Dedifferentiated amniotic fluid mesenchymal stem cell (primary cell): Measurements from ENCODE around the gene RNF182.
"Not testable (repeated sequence)": the region's sequence is repeated elsewhere in the genome, so short reads cannot be mapped to it uniquely, and the experiment has no call there.

Source experiments
- DNase-seq: peaks from one replicate; pipeline ENCODE4 v3.0.0-alpha.2; 2016; ENCODE audit errors: extremely low spot score

RNF182 gene

DNA sequence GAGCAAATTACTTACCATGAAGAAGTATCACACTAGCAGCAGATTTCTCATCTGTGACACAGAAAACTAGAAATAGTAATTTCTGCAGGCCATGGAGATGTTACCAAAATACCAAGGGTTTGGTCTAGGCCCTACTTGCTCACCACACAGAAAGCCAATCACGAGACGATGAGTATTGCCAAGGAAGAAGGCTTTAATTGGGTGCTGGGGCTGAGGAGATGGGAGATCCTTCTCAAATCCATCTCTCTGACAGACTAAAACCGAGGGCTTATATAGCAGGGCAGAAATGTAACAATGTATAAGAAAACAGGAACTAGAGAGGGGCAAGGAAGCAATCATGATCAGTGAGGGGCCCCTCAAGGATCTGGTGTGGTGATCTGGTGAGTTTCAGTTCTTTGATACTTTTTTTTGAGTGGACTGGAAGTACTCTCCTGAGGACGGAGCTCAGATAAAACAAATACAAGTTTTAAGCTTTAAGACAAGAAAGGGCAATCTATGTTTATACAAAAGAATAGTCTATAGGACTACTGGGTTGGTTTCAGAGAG is 40.9 kb downstream of the RNF182 start:
- DNase-seq: no peak

DNA sequence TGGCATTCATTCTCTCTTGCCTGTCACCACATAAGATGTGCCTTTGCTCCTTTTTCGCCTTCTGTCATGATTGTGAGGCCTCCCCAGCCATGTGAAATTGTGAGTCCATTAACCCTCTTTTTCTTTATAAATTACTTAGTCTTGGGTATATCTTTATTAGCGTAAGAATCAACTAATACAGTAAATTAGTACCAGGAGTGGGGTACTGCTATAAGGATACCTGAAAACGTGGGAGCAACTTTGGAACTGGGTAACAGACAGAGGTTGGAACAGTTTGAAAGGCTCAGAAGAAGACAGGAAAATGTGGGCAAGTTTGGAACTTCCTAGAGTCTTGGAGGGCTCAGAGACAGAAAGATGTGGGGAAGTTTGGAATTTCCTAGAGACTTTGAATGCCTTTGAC is 46.6 kb downstream of the RNF182 start:
- no peak for DNase-seq

DNA sequence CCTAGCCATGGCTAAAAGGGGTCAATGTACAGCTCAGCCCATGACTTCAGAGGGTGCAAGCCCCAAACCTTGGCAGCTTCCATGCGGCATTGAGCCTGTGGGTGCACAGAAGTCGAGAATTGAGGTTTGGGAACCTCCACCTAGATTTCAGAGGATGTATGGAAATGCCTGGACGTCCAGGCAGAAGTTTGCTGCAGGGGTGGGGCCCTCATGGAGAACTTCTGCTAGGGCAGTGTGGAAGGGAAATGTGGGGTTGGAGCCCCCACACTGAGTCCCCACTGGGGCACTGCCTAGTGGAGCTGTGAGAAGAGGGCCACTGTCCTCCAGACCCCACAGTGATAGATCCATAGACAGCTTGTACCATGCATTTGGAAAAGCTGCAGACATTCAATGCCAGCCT is 47.9 kb downstream of the RNF182 start:
- DNase-seq: not testable (repeated sequence)

DNA sequence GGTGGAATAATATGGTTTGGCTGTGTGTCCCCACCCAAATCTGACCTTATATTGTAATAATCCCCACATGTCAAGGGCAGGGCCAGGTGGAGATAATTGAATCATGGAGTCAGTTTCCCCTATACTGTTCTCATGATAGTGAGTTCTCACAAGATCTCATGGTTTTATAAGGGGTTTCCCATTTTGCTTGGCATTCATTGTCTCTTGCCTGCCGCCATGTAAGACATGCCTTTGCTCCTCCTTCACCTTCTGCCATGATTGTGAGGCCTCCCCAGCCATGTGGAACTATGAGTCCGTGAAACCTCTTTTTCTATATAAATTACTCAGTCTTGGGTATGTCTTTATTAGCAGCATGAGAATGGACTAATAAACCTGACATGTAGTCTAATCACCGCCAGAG is 48.7 kb downstream of the RNF182 start:
- not testable (repeated sequence) for DNase-seq

DNA sequence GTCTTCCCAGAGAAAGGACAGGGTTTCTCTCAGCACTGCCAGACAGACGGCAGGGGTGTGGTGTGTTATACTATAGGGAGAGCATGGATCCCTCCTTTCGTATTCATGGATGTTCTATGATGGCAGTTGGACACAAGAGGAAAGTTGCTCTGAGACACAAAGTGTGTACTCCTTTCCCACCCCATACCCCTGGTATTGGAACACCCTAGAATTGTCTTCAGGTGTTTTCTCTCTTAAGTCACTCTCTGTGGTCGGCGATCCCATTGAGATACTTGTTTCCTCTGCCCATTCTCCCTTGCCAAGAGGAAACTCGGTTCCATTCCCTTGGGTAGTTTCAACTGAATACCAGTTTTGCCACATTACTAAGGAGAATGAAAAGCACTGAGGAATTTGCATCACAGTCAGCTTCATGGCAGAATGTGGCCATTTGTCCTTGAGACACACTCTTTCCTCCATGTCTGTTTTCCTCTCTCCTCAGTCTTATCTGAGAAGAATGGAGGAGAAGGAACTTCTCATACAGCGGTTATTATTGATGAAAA is 53.4 kb downstream of the RNF182 start:
- no peak for DNase-seq

DNA sequence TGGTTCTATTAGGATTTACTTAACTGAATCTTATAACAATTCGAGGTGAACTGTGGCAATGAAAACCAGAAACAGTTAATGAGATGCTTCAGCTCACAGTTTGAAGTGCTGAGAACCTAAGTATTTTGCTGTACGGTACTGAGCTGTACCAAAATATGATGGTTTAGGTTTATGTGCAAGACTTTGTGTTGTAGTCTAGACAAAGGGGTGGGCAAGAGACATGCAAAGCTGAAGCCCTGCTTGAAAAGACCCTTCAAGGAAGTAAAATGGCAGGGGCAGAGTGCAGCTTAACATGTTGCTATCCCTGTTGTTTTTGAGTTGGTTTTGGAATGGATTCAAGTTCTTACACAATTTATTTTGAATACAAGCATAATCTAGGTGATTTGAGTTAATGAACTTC is 54.0 kb downstream of the RNF182 start:
- no peak for DNase-seq

DNA sequence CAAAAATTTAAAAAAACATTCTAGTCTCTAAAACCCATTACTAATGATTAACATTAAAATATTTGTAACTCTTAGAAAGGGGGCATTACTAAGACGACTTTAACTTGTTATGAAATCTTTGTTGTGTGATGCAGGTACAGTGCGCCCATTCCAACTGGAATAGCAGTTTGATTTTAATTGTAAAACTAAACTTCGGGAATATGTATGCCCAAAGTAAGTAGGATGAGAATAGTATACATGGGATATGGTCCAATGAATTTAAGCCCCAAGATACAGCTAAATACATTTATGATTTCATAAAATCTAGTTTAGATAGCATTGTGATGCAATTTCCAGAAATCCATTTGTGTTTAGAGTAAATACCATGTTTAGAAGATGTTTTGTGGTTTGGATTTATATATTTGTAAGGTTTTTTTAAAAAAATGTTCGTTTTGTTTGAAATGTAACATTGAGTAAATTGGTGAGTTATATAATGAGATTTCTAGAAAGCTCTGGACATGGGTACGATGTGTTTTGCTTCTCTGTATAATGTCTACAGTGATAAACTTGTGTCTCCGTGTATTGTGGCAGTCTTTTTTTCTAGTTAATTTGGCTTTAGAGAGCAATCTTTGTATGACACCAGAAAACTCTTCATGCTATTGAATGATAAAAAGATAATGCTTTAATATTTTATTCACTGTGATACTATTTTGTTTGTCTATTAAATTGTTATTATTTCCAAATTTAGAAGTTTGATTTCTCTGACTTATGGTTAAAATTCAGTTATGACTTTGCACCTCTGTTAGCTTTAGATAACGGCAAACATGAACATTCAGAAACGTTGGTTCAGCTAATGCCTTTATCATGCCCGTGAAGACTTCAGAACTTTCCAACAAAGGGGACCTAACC is 54.8 kb downstream of the RNF182 start:
- no peak for DNase-seq

DNA sequence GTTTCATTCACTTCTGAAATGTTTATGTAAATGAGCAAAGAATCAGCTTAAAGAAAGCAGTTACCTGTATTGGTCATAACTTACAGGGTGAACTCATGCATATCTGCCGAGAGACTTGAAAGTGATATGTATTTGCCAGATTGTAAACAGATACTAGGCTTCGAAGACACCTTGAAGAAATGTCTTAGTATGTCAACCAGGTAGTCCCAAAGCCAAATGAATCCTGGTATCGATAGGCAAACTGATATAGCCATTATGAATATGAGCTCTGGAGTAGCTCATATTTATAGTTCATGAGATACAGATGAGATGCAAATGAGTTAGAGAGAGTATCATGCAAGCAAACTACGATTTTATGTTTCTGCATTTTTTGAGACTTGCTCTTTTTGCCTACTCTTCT is 55.8 kb downstream of the RNF182 start:
- no peak for DNase-seq

DNA sequence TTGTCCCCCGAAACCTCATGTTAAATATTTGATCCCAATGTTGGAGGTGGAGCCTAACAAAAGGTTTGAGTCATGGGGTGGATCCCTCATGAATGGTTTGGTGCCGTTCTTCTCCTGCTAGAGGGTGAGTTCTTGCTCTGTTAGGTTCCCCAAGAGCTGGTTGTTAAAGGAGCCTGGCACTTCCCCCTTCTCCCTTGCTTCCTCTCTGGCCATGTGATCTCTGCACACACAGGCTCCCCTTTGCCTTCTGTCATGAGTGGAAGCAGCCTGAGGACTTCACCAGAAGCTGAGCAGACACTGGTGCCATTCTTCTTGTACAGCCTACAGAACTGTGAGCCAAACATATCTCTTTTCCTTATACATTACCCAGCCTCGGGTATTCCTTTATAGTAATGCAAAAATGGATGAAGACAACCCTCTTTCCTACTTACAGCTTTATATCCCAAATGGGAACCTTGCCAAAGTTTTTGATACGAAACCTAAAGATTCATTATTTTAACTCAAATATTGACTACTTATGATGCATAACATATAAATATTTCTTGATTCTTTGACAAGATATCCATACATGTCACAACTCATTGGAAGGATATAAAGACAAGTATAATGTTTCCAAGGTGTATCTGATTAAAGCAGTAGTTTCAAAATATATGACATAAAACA is 61.0 kb downstream of the RNF182 start:
- no peak for DNase-seq

DNA sequence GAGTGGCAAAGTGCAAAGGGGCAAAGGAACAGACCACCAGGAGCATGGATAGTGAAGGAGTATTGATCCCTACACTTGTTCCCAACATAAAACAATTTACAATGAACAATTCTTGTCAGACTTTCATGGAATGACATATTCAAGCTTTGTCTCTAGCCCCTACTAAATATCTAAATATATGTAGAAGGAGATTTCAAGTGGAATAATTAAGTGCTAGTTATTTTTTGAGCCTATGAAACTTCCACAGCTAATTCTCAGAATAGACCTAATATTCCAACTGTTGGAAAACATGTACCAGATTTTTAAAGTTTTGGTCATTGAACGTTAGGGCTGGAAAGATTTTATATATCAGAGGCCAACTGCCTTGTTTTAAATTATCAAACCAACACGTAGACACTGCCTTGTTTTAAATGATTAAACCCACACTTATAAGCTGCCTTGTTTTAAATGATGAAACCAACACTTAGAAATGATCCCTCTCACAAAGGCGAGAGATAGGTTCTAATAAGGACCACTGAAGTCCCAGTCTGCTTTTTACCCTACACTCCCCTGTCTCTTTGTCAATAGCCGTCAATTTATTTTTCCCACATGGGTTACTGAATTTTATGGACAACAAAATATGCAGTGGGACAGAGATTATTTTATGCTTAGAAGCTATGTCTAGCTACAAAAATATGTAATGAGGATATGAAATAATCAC is 62.1 kb downstream of the RNF182 start:
- no peak for DNase-seq

DNA sequence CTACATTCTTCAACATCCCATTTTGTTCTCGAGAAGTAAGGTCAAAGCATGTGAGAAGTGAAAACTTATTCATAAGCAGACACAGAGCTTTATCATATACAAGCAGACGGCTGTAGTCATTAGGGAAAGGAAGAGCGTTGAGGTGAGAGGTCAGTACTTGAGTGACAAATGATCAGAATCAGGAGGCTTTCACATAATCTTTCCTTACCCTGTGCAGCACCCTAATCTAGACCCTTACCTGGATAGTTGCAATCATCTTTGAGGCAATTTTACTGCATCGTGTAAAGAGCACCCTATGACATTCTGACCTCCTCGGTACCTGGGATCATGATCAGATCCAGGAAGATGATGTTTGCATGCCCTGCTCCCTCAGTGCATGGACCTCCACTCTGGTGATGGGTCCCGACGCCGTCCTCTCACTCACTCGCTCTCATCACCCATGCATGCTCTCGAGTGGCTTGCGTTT is 62.7 kb downstream of the RNF182 start:
- no peak for DNase-seq

DNA sequence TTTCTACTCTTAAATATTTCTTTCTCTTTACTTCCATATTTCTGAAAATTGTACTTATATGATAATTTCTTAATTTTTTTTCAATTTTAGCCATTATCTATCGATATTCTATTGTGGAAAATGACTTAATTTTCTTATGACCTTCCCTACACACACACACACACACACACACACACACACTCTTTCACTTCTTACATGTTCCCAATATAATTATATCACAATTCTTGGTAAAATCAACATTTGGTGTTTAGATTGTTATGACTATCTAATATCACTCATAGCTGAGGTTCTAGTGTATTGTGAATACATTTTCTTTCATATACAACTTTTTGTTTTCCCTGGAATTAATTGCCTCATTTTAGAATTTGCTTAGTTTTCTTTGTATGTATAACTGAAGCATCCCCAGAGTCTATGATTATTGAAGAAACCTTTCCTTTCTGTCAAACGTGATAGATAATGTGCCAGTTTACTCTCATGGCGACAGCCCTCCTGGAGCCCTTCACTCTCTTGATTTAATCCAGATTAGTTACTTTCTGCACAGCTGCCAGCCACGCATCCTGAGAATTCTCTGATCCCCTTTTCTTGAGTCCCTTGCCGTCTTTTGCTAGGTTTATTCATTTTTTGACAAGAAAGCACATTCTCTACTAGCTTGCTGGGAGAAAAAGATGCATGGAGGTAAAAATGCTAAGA is 63.4 kb downstream of the RNF182 start:
- DNase-seq: no peak

DNA sequence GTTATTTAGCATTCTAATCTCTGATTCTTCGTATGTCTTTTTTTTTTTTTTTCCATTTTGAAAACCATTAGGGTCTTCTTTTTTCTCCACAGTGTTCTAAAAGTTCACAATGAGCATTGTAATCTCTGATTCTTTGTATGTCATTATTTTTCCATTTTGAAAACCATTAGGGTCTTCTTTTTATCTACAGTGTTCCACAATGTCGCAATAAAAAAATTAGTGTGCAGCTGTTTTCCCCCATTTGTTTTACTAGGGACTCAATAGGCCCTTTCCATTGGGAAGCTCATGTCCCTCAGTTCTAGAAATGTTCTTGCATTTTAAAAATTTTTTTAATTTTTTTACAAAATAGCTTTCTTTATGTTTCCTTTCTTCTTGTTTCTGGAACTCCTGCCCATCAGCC is 64.2 kb downstream of the RNF182 start:
- no peak for DNase-seq

DNA sequence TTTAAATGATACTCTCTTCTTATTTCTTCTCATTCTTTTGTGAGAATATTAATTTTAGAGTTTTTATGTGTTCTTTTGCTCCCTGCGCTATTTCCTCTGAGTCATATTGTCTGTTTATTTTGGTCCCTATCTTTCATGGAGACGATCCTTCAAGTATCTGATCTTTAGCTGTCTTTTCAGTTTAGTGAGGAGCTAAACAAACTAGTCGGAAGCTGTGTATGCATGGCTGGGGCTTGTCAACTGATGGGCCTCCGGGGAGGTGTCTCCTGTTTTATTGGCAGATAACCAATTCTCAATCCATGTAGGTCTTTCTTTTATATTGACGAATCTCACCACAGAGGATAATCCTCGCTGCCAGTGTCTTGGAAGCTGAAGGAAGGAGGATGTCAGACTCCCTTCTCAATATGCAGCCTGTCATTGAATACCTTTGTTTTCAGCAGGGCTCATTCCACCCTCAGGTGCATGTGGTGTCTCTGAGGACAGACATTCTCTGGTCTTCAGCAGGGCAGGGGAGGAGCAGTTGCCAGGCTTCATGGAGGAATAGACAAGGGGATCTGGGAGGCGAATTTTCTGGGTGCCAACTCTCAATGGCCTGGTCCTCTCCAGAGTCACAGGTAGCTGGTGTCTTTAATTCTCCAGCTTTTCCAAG is 64.9 kb downstream of the RNF182 start:
- no peak for DNase-seq

DNA sequence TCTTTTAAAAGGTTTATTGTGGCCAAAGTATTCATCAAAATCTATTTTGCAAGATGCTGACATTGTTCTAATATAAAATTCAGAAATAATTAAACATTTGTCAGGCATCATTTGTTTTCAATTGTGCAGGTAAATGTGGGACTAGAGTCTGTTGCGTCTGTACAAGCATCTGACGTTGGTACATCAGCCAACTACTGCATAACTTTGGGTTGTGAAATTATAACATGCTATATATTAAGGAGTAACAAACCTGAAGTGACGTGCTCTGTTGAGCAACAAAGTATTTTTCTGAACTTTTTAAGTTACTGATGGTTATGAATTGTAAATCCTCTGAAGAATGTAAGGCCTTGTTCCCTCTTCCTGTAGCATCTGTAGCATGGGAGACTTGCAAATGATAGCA is 66.0 kb downstream of the RNF182 start:
- no peak for DNase-seq

DNA sequence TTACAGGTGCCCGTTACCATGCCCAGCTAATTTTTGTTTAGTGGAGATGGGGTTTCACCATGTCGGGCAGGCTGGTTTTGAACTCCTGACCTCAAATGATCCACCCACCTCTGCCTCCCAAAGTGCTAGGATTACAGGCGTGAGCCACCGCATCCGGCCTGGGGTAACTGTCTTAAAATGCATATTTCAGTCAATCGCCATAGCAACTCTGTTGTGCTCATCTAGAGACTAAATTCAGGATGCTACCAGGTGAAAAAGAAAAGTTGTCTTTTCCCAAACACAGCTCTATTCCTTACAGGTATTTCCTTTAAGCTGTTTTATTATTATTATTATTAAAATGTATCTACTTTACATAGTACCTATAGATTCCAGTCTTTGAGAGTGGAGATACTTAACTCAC is 66.6 kb downstream of the RNF182 start:
- no peak for DNase-seq

DNA sequence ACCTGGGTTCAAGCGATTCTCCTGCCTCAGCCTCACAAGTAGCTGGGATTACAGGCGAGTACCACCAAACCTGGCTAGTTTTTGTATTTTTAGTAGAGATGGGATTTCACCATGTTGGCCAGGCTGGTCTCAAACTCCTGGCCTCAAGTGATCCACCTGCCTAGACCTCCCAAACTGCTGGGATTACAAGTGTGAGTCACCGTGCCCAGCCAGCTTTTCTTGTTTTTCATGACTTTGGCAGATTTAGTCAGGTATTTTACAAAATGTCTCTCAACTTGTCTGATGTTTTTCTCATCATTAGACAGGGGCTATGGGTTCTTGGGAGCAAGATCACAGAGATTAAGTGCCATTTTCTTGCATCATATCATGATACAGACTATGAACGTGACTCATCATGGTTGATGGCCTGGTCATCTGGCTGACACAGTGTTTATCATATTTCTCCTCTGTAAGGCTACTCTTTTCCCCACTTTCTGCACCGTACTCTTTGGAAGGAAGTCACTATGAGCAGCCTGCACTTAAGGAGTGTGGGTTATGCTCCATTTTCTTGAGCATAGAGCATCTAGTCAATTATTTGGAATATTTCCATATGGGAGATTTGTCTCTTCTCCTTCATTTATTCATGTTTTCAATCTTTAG is 67.8 kb downstream of the RNF182 start:
- DNase-seq: no peak

DNA sequence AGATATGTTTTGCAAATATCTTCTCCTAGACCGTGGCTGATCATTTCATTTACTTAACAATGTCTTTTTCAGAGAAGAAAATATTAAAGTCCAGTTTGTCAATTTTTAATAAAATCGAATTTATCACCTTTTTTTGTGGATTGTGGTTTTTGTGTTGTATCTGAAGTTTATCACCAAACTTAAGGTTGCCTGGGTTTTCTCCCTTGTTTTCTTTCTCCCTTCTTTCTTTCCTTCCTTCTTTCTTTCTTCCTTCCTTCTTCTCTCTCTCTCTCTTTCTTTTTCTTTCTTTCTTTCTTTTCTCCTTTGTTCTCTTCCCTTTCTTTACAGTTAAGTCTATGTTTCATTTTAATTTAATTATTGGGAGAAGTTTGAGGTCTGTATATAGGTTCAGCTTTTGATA is 68.7 kb downstream of the RNF182 start:
- no peak for DNase-seq

DNA sequence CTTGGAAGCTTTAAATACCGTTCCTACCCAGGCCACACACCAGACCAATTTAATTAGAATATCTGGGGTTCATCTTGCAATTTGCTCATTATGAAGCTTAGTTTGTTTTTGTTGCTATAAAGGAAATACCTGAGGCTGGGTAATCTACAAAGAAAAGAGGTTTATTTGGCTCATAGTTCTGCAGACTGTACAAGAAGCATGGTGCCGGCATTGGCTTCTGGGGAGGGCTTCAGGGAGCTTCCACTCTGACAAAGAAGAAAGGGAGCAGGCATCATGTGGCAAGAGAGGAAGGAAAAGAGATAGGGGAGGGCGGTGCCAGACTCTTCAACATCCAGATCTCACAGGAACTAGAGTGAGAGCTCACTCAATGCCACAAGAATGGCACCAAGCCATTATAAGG is 73.6 kb downstream of the RNF182 start:
- DNase-seq: no peak

DNA sequence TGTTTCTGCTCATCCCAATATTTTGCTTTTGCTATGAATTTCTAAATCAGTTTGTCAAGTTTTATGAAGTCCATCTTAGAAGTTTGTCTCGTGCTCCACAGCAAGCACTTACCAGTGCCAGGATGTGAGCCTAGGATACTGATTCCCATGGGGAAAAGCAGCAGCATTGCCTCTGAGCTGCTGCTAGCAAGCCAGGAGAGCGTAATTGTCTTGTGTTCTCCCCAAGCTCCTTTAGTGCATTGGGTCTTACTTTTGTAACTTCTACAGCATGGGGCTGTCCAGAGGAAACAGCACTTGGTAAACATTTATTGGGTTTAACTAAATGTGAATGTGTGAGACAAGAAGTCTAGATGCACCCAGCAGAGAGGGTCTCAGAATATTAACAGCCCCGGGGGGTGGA is 76.1 kb downstream of the RNF182 start:
- no peak for DNase-seq
